Measurements from ENCODE around the gene TAS1R3. TPM values are rescaled to one million over a fixed set of nuclear protein-coding genes. Genes with fewer than 3 reads are reported as not detected.

The TAS1R3 gene
- total RNA-seq, 1 experiment from 2014 or later: 0.31 TPM

- in situ Hi-C loops (cut with HindIII; ENCODE audit: low pct_unique_long_range_greater_than_20kb, low sequenced_read_pairs) (no loop called here), intact Hi-C loops (cut with micrococcal nuclease; ENCODE audit: unreplicated experiment) (no loop called here)
- H3K27me3 ChIP-seq (ENCODE audit: control insufficient read depth, insufficient read depth, low read length): no peaks in the 10 kb centered on the region
- BruUV-seq (replicated peaks): no TSS peak
- POLR2A ChIA-PET: no interaction called here
- TF ChIP-seq TCF7L2 (IDR thresholded peaks at IDR 0.05; ENCODE audit: low read depth, low read length) (no peak), REST (IDR thresholded peaks at IDR 0.05; ENCODE audit: insufficient read depth in 1 of 2, low read depth in 2 of 2, low read length in 1 of 2) (0 out of 4 replicates have a peak, but pooled peaks of 1 of the 2 experiments have one; percentile 18), CTCF (IDR thresholded peaks at IDR 0.05) (peak; percentile 76)
- H3K27ac ChIP-seq (ENCODE audit: low read length): no peak overlapping the region
- no peaks in the 10 kb centered on the region for H3K9me3 ChIP-seq (ENCODE audit: control insufficient read depth, insufficient read depth, low read depth, low read length)
- peak; percentile 40; the same call in 1 of the 2 replicates for ATAC-seq
- no peak overlapping the region for H3K4me3 ChIP-seq (ENCODE audit: low read depth in 2 of 2, low read length in 2 of 2)
- no peaks in the 10 kb centered on the region for H3K36me3 ChIP-seq (ENCODE audit: control insufficient read depth, insufficient read depth, low read length)
- DNase-seq (ENCODE audit: low read depth, low spot score): no peak
- H3K4me1 ChIP-seq (ENCODE audit: control insufficient read depth, insufficient read depth, low read length): peaks cover 12% of the 10 kb centered on the region
- CTCF ChIA-PET: interaction anchor here (0.6 to 0.9 kb wide), 2 partner anchors 8 to 9 kb away, joined by 3 to 4 read pairs; no protein-coding TSS in a partner anchor
These were observed 31.3 kb upstream of the TAS1R3 start for GRCh38 chr1:1299686-1300351.

GRCh38 chr1:1300352-1300739 lies 30.7 kb upstream of the TAS1R3 start:
- Histone ChIP-seq H3K36me3 (ENCODE audit: control insufficient read depth, insufficient read depth, low read length) (no peaks in the 10 kb centered on the region), H3K4me3 (ENCODE audit: low read depth in 2 of 2, low read length in 2 of 2) (no peak overlapping the region), H3K4me1 (ENCODE audit: control insufficient read depth, insufficient read depth, low read length) (peaks cover 18% of the 10 kb centered on the region), H3K27me3 (ENCODE audit: control insufficient read depth, insufficient read depth, low read length) (no peaks in the 10 kb centered on the region), H3K9me3 (ENCODE audit: control insufficient read depth, insufficient read depth, low read depth, low read length) (no peaks in the 10 kb centered on the region), H3K27ac (ENCODE audit: low read length) (no peak overlapping the region)
- POLR2A ChIA-PET: no interaction called here
- intact Hi-C loops (cut with micrococcal nuclease; ENCODE audit: unreplicated experiment) (no loop called here), in situ Hi-C loops (cut with HindIII; ENCODE audit: low pct_unique_long_range_greater_than_20kb, low sequenced_read_pairs) (no loop called here)
- BruUV-seq (replicated peaks): TSS peak; percentile 67
- DNase-seq (ENCODE audit: low read depth, low spot score): no peak
- no peak for ATAC-seq
- no peak for TF ChIP-seq POLR2AphosphoS5 (IDR thresholded peaks at IDR 0.05; ENCODE audit: low read depth, low read length)
- TF ChIP-seq CTCF (IDR thresholded peaks at IDR 0.05): peak; percentile 47
- CTCF ChIA-PET: interaction anchor here (0.6 to 0.9 kb wide), 2 partner anchors 8 to 9 kb away, joined by 3 to 4 read pairs; no protein-coding TSS in a partner anchor
